ENCODE results near the gene PLXNA1.

The PLXNA1 gene

DNA sequence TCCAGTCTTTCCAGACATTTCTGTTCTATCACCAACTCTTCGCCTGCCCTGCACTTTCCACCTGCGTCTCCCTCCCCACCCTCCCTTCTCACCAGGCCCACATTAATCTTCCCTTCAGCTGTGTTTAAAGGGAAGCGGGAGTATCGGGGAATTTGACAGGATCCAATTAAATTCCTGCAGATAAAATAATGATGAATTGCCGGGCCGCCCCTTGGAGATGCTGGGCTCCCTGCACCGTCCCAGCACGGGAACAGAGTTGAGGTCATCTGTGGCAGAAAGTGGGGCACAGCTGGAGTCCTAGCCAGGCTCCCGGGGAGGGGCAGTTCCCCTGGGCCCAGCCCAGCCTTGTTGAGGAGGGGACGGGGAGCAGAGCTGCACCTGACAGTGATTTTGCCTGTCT, 30.3 kb downstream of the PLXNA1 start:
- H3K36me3 ChIP-seq (ENCODE audit: low read depth) = peaks cover 68% of the 10 kb centered on the region
- ATAC-seq (ENCODE audit: low read depth) = no peak

DNA sequence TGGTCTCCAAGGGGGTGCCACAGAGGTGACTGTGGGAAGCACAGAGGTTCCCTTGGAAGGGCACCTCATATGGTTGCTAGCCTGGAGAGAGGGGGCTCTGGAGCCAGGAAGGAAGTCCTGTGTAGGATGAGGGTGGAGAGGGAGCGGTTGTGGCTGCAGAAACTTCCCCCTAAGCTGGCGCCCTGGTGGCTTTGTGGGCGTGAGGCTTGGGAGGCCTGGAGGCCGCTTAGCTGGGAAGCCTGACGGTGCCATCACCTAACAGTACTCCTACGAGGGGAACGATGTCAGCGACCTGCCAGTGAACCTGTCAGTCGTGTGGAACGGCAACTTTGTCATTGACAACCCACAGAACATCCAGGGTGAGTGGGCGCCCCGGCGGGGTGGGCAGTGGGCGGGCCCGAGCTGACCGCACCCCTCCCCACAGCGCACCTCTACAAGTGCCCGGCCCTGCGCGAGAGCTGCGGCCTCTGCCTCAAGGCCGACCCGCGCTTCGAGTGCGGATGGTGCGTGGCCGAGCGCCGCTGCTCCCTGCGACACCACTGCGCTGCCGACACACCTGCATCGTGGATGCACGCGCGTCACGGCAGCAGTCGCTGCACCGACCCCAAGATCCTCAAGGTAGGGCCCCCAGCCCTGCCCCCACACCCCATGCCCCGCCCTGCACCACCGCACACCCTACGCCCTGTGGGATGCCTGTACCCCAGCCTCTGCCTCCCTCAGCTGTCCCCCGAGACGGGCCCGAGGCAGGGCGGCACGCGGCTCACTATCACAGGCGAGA, 31.0 kb downstream of the PLXNA1 start:
- DNase-seq (ENCODE audit: low spot score) = no peak
- ATAC-seq (ENCODE audit: low read depth) = no peak
- Histone ChIP-seq H3K4me1 (ENCODE audit: insufficient read depth, poor library complexity, severe bottlenecking) (peaks cover 11% of the 10 kb centered on the region), H3K4me3 (ENCODE audit: severe bottlenecking) (no peak overlapping the region), H3K27me3 (ENCODE audit: insufficient read depth, poor library complexity, severe bottlenecking) (no peaks in the 10 kb centered on the region), H3K9me3 (ENCODE audit: severe bottlenecking) (no peaks in the 10 kb centered on the region), H3K27ac (ENCODE audit: poor library complexity, severe bottlenecking) (no peak overlapping the region), H3K36me3 (ENCODE audit: low read depth) (peaks cover 68% of the 10 kb centered on the region)
- TF ChIP-seq, protein P1, sequence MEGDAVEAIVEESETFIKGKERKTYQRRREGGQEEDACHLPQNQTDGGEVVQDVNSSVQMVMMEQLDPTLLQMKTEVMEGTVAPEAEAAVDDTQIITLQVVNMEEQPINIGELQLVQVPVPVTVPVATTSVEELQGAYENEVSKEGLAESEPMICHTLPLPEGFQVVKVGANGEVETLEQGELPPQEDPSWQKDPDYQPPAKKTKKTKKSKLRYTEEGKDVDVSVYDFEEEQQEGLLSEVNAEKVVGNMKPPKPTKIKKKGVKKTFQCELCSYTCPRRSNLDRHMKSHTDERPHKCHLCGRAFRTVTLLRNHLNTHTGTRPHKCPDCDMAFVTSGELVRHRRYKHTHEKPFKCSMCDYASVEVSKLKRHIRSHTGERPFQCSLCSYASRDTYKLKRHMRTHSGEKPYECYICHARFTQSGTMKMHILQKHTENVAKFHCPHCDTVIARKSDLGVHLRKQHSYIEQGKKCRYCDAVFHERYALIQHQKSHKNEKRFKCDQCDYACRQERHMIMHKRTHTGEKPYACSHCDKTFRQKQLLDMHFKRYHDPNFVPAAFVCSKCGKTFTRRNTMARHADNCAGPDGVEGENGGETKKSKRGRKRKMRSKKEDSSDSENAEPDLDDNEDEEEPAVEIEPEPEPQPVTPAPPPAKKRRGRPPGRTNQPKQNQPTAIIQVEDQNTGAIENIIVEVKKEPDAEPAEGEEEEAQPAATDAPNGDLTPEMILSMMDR (IDR thresholded peaks at IDR 0.05; ENCODE audit: poor library complexity, severe bottlenecking) = no peak

More for the DNA sequence above, 30.3 kb downstream of the PLXNA1 start:
- H3K27me3 ChIP-seq (ENCODE audit: insufficient read depth, poor library complexity, severe bottlenecking) = no peaks in the 10 kb centered on the region
- no peak for DNase-seq (ENCODE audit: low spot score)
- H3K4me3 ChIP-seq (ENCODE audit: severe bottlenecking) = no peak overlapping the region
- H3K9me3 ChIP-seq (ENCODE audit: severe bottlenecking) = no peaks in the 10 kb centered on the region
- TF ChIP-seq, protein P1 (IDR thresholded peaks at IDR 0.05; ENCODE audit: poor library complexity, severe bottlenecking) = no peak
- peaks cover 8% of the 10 kb centered on the region for H3K4me1 ChIP-seq (ENCODE audit: insufficient read depth, poor library complexity, severe bottlenecking)
- H3K27ac ChIP-seq (ENCODE audit: poor library complexity, severe bottlenecking) = no peak overlapping the region

DNA sequence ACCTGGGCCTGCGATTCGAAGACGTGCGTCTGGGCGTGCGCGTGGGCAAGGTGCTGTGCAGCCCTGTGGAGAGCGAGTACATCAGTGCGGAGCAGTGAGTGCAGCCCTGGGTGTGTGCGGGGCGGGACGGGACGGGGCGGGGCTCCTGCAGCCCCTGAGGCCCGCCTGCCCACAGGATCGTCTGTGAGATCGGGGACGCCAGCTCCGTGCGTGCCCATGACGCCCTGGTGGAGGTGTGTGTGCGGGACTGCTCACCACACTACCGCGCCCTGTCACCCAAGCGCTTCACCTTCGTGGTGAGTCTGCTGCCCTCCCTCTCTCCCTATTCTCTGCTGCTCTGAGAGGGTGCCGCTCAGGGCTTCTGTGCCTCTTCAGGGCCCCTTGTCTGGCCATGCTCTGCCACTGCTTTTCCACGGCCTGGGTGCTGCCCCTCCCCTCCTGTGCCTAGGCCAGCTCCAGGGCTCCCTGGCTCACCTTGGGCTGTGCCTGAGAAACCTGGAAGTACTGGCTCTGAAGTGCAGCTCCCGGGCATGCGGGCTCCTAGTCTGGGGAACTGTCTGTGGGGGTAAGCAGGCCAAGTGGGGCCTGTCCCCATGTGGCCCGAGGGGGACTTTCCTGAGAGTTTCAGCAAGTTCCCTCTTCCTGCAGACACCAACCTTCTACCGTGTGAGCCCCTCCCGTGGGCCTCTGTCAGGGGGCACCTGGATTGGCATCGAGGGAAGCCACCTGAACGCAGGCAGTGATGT, 31.8 kb downstream of the PLXNA1 start:
- Histone ChIP-seq H3K9me3 (ENCODE audit: severe bottlenecking) (no peaks in the 10 kb centered on the region), H3K4me1 (ENCODE audit: insufficient read depth, poor library complexity, severe bottlenecking) (peaks cover 18% of the 10 kb centered on the region), H3K27me3 (ENCODE audit: insufficient read depth, poor library complexity, severe bottlenecking) (no peaks in the 10 kb centered on the region), H3K36me3 (ENCODE audit: low read depth) (peaks cover 70% of the 10 kb centered on the region), H3K27ac (ENCODE audit: poor library complexity, severe bottlenecking) (no peak overlapping the region), H3K4me3 (ENCODE audit: severe bottlenecking) (no peak overlapping the region)
- ATAC-seq (ENCODE audit: low read depth) (no peak), DNase-seq (ENCODE audit: low spot score) (no peak)
- TF ChIP-seq, protein P1 (IDR thresholded peaks at IDR 0.05; ENCODE audit: poor library complexity, severe bottlenecking) = no peak

DNA sequence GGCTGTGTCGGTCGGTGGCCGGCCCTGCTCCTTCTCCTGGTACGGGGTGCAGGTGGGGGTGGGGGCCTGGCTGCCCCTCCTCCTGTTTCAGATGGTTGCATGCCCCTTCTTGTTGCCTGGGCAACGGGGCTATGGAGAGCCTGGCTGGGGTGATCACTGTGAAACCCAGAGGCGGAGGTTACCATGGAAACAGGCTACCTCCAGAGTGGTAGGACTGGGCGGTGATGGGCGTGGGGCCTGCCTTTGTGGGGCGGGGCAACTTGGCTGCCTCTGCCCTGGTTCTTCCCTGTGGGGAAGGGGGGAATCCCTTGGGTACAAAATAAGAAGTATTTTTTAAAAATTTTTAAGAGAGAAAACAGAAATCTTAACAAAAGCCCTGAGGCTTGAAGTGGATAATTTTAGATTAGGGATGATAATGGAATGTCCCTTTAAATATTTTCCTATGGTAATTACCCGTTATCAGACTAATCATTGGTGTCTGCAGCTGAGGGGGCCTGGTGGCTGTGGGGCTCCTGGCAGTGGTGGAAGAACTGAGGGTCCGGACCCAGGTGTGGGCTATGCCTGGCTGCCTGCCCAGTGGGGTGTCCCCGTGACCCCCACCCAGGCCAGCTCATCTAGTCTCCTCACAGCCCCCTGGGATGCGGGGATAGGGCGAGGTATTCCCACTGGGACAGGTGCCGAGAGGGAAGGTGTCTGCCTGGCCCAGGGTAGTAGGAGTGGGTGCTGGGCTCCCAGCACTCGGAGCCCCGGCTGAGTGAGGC, 32.5 kb downstream of the PLXNA1 start:
- H3K36me3 ChIP-seq (ENCODE audit: low read depth) = peaks cover 77% of the 10 kb centered on the region
- no peak for DNase-seq (ENCODE audit: low spot score)
- ATAC-seq (ENCODE audit: low read depth) = no peak
- no peak overlapping the region for H3K27ac ChIP-seq (ENCODE audit: poor library complexity, severe bottlenecking)
- H3K4me3 ChIP-seq (ENCODE audit: severe bottlenecking) = no peak overlapping the region
- peaks cover 20% of the 10 kb centered on the region for H3K4me1 ChIP-seq (ENCODE audit: insufficient read depth, poor library complexity, severe bottlenecking)
- TF ChIP-seq, protein P1 (IDR thresholded peaks at IDR 0.05; ENCODE audit: poor library complexity, severe bottlenecking) = no peak
- H3K9me3 ChIP-seq (ENCODE audit: severe bottlenecking) = no peaks in the 10 kb centered on the region
- H3K27me3 ChIP-seq (ENCODE audit: insufficient read depth, poor library complexity, severe bottlenecking) = no peaks in the 10 kb centered on the region

All from RWPE2 (cell line).